DMS 273 (cell line): Measurements from ENCODE around the gene TAGLN3.

ENCODE experiments used
- DNase-seq: peaks from one replicate; lab custom pipeline; 2025; ENCODE audit not compliant: unreplicated experiment; lab: John Stamatoyannopoulos, UW

Gene TAGLN3

DNA sequence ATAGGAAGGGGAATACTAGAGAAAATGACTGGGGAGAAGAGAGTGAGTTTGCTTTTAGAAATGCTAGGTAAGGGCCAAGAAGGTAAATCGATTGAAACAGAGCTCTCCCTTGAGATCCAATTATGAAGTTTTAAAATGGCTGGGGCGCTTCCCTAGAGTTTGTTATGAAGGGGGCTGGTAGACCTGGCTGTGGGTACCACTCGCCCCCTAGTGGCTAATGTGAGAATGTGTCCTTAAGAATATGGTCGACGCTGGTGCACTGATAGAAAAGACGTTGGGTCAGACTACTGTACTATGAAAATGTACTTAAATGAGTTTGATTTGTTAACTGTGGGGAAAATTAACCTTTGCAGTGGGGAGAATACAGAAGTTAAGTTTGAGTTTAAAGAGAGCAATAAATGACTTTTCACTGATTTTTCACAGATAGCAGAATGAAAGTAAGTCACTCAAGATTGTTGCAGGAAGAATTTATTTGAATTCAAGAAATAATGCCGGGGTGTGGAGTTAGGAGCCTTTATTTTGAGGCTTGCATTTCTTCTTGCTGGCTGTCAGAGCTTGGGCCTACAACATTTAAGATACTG is 45.0 kb downstream of the TAGLN3 start:
- DNase-seq, result peak; percentile 94

- DNase-seq, result no peak
Measured at GRCh38 chr3:112046599-112046998, 47.9 kb downstream of the TAGLN3 start.

DNA sequence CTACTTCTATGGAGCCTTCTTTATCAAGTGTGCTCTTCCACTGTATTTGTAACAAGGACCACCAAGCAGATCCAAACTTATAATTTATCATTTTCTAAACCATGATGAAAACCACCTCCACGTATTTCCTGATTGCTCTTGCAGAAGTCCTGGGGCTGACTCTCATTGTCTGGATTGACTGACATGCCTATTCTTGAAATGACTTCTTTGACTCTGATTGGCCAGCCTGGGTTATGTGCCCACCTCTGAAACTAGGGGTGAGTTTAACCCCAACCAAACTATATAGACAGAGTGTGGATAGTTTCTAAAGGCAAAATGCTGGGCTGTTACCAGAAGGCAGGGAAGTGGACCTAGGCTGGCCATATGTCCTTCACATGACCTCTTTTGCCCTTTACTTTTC is 48.5 kb downstream of the TAGLN3 start:
- DNase-seq, result no peak

DNA sequence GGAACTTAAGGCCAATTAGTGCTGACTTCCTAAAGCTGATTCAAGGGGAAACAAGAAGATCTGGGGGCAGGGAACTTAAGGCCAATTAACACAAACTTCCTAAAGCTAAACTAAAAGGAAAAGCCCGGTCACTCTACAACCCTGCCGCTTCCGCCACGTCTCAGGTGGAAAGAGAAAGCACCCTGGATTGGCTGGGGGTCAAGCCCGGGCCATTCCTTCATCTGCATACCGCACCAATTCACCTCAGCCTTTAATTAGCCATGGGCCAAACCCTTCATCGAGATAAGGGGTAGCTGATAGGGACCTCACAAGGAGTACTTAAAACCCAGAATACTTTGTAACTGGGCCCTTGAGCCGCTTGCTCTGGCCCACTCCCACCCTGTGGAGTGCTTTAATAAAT is 50.2 kb downstream of the TAGLN3 start:
- DNase-seq, result no peak

DNA sequence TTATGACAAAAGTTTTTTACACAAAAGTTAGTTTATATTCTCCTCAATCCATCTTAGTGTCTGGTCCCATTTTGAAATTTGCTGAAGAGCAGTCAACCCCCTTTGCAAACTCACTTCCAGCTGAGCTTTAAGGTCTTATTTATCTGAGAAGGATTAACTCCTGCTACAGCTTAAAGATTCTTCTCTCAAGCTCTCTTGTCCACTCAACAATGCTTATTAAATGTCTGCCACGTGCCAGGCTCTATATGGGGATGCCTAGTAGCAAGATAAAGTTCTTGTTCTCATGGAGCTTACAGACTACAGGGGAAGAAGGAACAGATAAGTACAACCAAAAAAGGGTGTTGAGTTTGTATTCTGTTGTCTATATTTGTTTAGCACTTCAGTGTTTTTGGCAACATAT is 54.5 kb downstream of the TAGLN3 start:
- DNase-seq, result no peak

DNA sequence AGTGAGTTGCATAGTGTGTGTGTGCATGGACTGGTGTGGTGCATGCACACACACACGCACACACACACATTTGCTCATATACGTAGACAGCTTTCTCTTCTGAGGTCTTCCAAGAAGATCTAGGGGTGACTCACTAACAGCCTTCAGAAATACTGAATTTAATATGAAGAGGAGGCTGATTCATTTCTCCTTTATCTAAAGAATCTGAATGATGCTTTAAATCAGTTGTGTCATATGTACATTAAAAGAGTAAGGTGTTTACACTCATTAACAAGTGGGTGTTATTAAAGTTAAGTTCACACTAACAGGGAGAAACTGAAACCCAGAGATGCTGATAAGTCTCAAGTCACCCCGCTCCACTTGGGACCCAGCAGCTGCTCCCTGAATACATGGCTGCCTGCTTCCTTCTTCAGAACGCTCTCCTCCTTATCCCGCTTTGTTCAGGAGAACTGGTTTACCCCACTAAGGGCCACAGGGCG is 57.8 kb downstream of the TAGLN3 start:
- DNase-seq, result no peak

DNA sequence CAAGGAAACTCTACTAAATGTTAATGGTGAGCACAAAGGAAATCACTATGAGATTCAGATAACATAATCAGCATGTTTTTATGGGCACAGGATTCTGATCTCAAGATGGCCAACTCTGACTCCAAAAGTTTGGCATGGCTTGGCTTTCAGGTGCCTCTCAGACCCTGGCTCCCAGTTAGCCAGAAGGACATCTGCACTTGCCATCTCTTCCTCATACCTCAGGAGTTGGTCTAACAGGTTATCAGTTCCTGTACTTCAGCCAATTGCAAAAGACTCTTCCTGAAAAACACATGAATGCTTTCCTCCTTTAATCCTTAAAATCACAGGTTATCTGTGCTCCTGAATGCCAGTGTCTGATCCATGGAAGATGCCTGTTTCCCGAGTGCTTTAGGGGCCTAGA is 60.8 kb downstream of the TAGLN3 start:
- no peak for DNase-seq

DNA sequence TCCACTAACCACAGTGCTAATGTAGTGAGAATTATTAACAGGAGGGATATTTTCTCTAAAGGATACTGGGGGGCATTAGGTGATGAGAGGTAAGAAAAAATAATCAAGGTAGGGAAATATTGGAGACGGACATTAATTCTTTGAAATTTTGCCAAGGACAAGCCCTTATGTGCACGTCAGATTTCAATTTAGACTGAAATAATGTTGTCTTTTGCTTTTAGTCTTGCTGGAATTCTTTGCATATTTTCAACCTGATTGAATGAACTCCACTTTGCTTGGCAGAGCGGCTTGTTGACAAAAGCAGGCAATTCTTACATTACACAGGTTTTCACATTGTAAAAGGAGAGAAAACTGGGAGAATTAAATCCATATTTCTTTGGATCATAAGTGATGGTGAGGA is 62.4 kb downstream of the TAGLN3 start:
- no peak for DNase-seq
